HEK293 (cell line): ENCODE measurements around the gene IL11RA.
A peak's percentile ranks its signal among the peaks of the same experiment; 100 is the strongest.

ENCODE experiments used
- CTCF ChIA-PET: fragments of 350-600 bp; formaldehyde crosslinking; extraction: SDS; loops from one replicate; lab custom pipeline; 2021; ENCODE audit warnings: antibody characterized with exemption; lab: Yijun Ruan, JAX
- POLR2A ChIA-PET: fragments of 300-600 bp; formaldehyde crosslinking; extraction: SDS; loops from one replicate; lab custom pipeline; 2020; ENCODE audit warnings: antibody characterized with exemption, inconsistent platforms; lab: Yijun Ruan, JAX
- H3K27ac ChIP-seq: fragments of 200-500 bp; sonication (Bioruptor generic); 2 replicates; pipeline ENCODE4 v1.5.1; 2014; ENCODE audit warnings: low read depth, low read length, control low read depth, inconsistent platforms; ENCODE audit errors: extremely low read depth
- H3K36me3 ChIP-seq, 2 experiments: fragments of 200-500 bp in 1 of 2; sonication (Bioruptor generic) in 1 of 2; 1 replicate in 1 of 2; 2 replicates in 1 of 2; pipeline ENCODE4 v1.5.1; 2014 to 2017; ENCODE audit warnings: inconsistent platforms in 2 of 2, low read length in 2 of 2; ENCODE audit not compliant: control insufficient read depth in 2 of 2, insufficient read depth in 1 of 2
- H3K4me1 ChIP-seq: fragments of 200-500 bp; sonication (Bioruptor generic); 2 replicates; pipeline ENCODE4 v1.5.1; 2014; ENCODE audit warnings: mild to moderate bottlenecking, low read length, inconsistent platforms; ENCODE audit not compliant: control insufficient read depth, insufficient read depth
- H3K4me3 ChIP-seq: 2 replicates; pipeline ENCODE4 v1.5.1; 2011; ENCODE audit warnings: low read depth, mild to moderate bottlenecking, control low read depth, low read length, moderate library complexity
- H3K9me3 ChIP-seq: fragments of 200-500 bp; sonication (Bioruptor generic); 2 replicates; pipeline ENCODE4 v1.5.1; 2014; ENCODE audit warnings: low read depth, low read length, inconsistent platforms; ENCODE audit not compliant: control insufficient read depth, insufficient read depth
- FEZF1 ChIP-seq: fragments of 450-650 bp; formaldehyde crosslinking; IDR thresholded peaks from 2 replicates; pipeline ENCODE4 v1.5.1; 2016; ENCODE audit warnings: missing biosample characterization, missing genetic modification characterization
- MZF1 ChIP-seq: fragments of 450-650 bp; formaldehyde crosslinking; IDR thresholded peaks from 2 replicates; pipeline ENCODE4 v1.5.1; 2017; ENCODE audit warnings: missing biosample characterization, missing genetic modification characterization, borderline replicate concordance
- PRDM2 ChIP-seq: fragments of 450-650 bp; formaldehyde crosslinking; IDR thresholded peaks from 2 replicates; pipeline ENCODE4 v1.5.1; 2016; ENCODE audit warnings: missing biosample characterization, missing genetic modification characterization, borderline replicate concordance
- ZNF404 ChIP-seq: fragments of 450-650 bp; formaldehyde crosslinking; IDR thresholded peaks from 2 replicates; pipeline ENCODE4 v1.5.1; 2017; ENCODE audit warnings: missing biosample characterization, missing genetic modification characterization
- ZNF777 ChIP-seq: fragments of 450-650 bp; formaldehyde crosslinking; IDR thresholded peaks from 2 replicates; pipeline ENCODE4 v1.5.1; 2017; ENCODE audit warnings: missing biosample characterization, missing genetic modification characterization, borderline replicate concordance
- ZNF792 ChIP-seq: fragments of 450-650 bp; formaldehyde crosslinking; IDR thresholded peaks from 2 replicates; pipeline ENCODE4 v1.5.1; 2016; ENCODE audit warnings: missing biosample characterization, missing genetic modification characterization
- TF ChIP-seq, protein P1 (sequence below): fragments of 450-650 bp; formaldehyde crosslinking; IDR thresholded peaks from 2 replicates; pipeline ENCODE4 v1.5.1; 2016; ENCODE audit warnings: missing biosample characterization, missing genetic modification characterization
- TF ChIP-seq, protein P2 (sequence below): fragments of 450-650 bp; formaldehyde crosslinking; conservative IDR thresholded peaks from 2 replicates; pipeline ENCODE4 v1.5.1; 2016; ENCODE audit warnings: low read depth, missing biosample characterization, missing genetic modification characterization

The IL11RA gene

GRCh38 chr9:34612788-34613390, 39.1 kb upstream of the IL11RA start (continued):
- TF ChIP-seq, protein P1, sequence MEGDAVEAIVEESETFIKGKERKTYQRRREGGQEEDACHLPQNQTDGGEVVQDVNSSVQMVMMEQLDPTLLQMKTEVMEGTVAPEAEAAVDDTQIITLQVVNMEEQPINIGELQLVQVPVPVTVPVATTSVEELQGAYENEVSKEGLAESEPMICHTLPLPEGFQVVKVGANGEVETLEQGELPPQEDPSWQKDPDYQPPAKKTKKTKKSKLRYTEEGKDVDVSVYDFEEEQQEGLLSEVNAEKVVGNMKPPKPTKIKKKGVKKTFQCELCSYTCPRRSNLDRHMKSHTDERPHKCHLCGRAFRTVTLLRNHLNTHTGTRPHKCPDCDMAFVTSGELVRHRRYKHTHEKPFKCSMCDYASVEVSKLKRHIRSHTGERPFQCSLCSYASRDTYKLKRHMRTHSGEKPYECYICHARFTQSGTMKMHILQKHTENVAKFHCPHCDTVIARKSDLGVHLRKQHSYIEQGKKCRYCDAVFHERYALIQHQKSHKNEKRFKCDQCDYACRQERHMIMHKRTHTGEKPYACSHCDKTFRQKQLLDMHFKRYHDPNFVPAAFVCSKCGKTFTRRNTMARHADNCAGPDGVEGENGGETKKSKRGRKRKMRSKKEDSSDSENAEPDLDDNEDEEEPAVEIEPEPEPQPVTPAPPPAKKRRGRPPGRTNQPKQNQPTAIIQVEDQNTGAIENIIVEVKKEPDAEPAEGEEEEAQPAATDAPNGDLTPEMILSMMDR: peak; percentile 67

- CTCF ChIA-PET: interaction anchor here (0.8 to 10.3 kb wide), 6 partner anchors 12 to 91 kb away, joined by 3 to 164 read pairs (median 7); partner anchors contain the start of genes ARID3C and SIGMAR1
- H3K9me3 ChIP-seq: no peaks in the 10 kb centered on the region
- POLR2A ChIA-PET: interaction anchor here (0.6 to 1.3 kb wide), 4 partner anchors 19 to 281 kb away, joined by 3 to 7 read pairs (median 6); no protein-coding TSS in a partner anchor
- no peak overlapping the region for H3K27ac ChIP-seq
- TF ChIP-seq, protein P2, sequence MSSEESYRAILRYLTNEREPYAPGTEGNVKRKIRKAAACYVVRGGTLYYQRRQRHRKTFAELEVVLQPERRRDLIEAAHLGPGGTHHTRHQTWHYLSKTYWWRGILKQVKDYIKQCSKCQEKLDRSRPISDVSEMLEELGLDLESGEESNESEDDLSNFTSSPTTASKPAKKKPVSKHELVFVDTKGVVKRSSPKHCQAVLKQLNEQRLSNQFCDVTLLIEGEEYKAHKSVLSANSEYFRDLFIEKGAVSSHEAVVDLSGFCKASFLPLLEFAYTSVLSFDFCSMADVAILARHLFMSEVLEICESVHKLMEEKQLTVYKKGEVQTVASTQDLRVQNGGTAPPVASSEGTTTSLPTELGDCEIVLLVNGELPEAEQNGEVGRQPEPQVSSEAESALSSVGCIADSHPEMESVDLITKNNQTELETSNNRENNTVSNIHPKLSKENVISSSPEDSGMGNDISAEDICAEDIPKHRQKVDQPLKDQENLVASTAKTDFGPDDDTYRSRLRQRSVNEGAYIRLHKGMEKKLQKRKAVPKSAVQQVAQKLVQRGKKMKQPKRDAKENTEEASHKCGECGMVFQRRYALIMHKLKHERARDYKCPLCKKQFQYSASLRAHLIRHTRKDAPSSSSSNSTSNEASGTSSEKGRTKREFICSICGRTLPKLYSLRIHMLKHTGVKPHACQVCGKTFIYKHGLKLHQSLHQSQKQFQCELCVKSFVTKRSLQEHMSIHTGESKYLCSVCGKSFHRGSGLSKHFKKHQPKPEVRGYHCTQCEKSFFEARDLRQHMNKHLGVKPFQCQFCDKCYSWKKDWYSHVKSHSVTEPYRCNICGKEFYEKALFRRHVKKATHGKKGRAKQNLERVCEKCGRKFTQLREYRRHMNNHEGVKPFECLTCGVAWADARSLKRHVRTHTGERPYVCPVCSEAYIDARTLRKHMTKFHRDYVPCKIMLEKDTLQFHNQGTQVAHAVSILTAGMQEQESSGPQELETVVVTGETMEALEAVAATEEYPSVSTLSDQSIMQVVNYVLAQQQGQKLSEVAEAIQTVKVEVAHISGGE (tag by site-specific recombination): no peak
- TF ChIP-seq ZNF777 (tag by site-specific recombination) (no peak), PRDM2 (no peak), ZNF792 (tag by site-specific recombination) (no peak), FEZF1 (tag by site-specific recombination) (no peak), MZF1 (tag by site-specific recombination) (no peak), ZNF404 (tag by site-specific recombination) (no peak)
- H3K4me3 ChIP-seq: no peak overlapping the region
- peaks cover 5 to 66% of the 10 kb centered on the region in 2 experiments; a peak in 2 of 3 replicates for H3K36me3 ChIP-seq
- H3K4me1 ChIP-seq: no peaks in the 10 kb centered on the region
Observed at GRCh38 chr9:34615132-34615531, 36.9 kb upstream of the IL11RA start.
